Effector memory CD4-positive, alpha-beta T cell (primary cell): ENCODE data around the gene IL21R.

Experiments used
- DNase-seq, 3 donors: peaks; one replicate each; pipeline ENCODE4 v3.0.0-alpha.2; 2020
- H3K27ac ChIP-seq: 2 replicates; pipeline ENCODE4 v1.7.0; 2013; ENCODE audit warnings: mild to moderate bottlenecking, low read length, moderate library complexity; ENCODE audit not compliant: insufficient read depth, poor library complexity, severe bottlenecking
- H3K27me3 ChIP-seq: replicated peaks from 2 replicates; pipeline ENCODE4 v1.7.0; 2013; ENCODE audit warnings: mild to moderate bottlenecking, low read length; ENCODE audit not compliant: insufficient read depth, control insufficient read depth, poor library complexity, severe bottlenecking
- H3K36me3 ChIP-seq: 2 replicates; pipeline ENCODE4 v1.7.0; 2013; ENCODE audit warnings: mild to moderate bottlenecking, low read length, moderate library complexity; ENCODE audit not compliant: control insufficient read depth, insufficient read depth
- H3K4me1 ChIP-seq: 2 replicates; pipeline ENCODE4 v1.7.0; 2013; ENCODE audit warnings: low read length, mild to moderate bottlenecking; ENCODE audit not compliant: control insufficient read depth, insufficient read depth, poor library complexity, severe bottlenecking
- H3K4me3 ChIP-seq: 2 replicates; pipeline ENCODE4 v1.7.0; 2013; ENCODE audit warnings: low read length, low read depth, mild to moderate bottlenecking; ENCODE audit not compliant: insufficient read depth, poor library complexity, severe bottlenecking
- H3K9me3 ChIP-seq: 2 replicates; pipeline ENCODE4 v1.7.0; 2013; ENCODE audit warnings: mild to moderate bottlenecking, low read length, moderate library complexity; ENCODE audit not compliant: control insufficient read depth

IL21R gene

GRCh38 chr16:27364493-27365141 is 37.4 kb upstream of the IL21R start:
- no peaks in the 10 kb centered on the region for H3K9me3 ChIP-seq
- peak overlapping the region; percentile 24 for H3K27ac ChIP-seq
- peaks cover 24% of the 10 kb centered on the region for H3K4me1 ChIP-seq
- no peak for DNase-seq
- no peak overlapping the region for H3K4me3 ChIP-seq
- peaks cover 42% of the 10 kb centered on the region for H3K36me3 ChIP-seq
- no peaks in the 10 kb centered on the region for H3K27me3 ChIP-seq

GRCh38 chr16:27365142-27366089 is 36.6 kb upstream of the IL21R start:
- Histone ChIP-seq H3K36me3 (peaks cover 40% of the 10 kb centered on the region), H3K9me3 (no peaks in the 10 kb centered on the region)

GRCh38 chr16:27366687-27367460 is 35.1 kb upstream of the IL21R start:
- no peak overlapping the region for H3K4me3 ChIP-seq
- peaks cover 24% of the 10 kb centered on the region for H3K4me1 ChIP-seq
- no peaks in the 10 kb centered on the region for H3K27me3 ChIP-seq
- H3K27ac ChIP-seq = peak overlapping the region; percentile 91
- H3K9me3 ChIP-seq = no peaks in the 10 kb centered on the region
- peak in 1 of 3 donors; percentile 10 for DNase-seq
- peaks cover 26% of the 10 kb centered on the region for H3K36me3 ChIP-seq

More at GRCh38 chr16:27365142-27366089, 36.6 kb upstream of the IL21R start:
- peaks cover 24% of the 10 kb centered on the region for H3K4me1 ChIP-seq
- H3K27me3 ChIP-seq = no peaks in the 10 kb centered on the region
- peak overlapping the region; percentile 29 for H3K27ac ChIP-seq
- no peak for DNase-seq
- H3K4me3 ChIP-seq = no peak overlapping the region

- Histone ChIP-seq H3K4me3 (no peak overlapping the region), H3K9me3 (no peaks in the 10 kb centered on the region), H3K4me1 (peaks cover 29% of the 10 kb centered on the region), H3K27ac (peak overlapping the region; percentile 91), H3K27me3 (no peaks in the 10 kb centered on the region), H3K36me3 (peaks cover 17% of the 10 kb centered on the region)
- peak; percentile 80 to 89 (median 82) for DNase-seq
These were observed 34.3 kb upstream of the IL21R start for GRCh38 chr16:27367461-27368357.

- peaks cover 32% of the 10 kb centered on the region for H3K4me1 ChIP-seq
- H3K4me3 ChIP-seq = no peak overlapping the region
- no peaks in the 10 kb centered on the region for H3K9me3 ChIP-seq
- DNase-seq = no peak
- H3K27ac ChIP-seq = peak overlapping the region; percentile 91
- no peaks in the 10 kb centered on the region for H3K27me3 ChIP-seq
- peaks cover 11% of the 10 kb centered on the region for H3K36me3 ChIP-seq
These were observed 33.6 kb upstream of the IL21R start for GRCh38 chr16:27368358-27368722.

- Histone ChIP-seq H3K27ac (peak overlapping the region; percentile 8), H3K9me3 (no peaks in the 10 kb centered on the region), H3K4me1 (peaks cover 40% of the 10 kb centered on the region), H3K4me3 (no peak overlapping the region), H3K27me3 (no peaks in the 10 kb centered on the region), H3K36me3 (no peaks in the 10 kb centered on the region)
- no peak for DNase-seq
These were observed 32.2 kb upstream of the IL21R start for GRCh38 chr16:27369806-27370205.

- no peaks in the 10 kb centered on the region for H3K27me3 ChIP-seq
- peak overlapping the region; percentile 8 for H3K27ac ChIP-seq
- no peak for DNase-seq
- no peaks in the 10 kb centered on the region for H3K36me3 ChIP-seq
- no peak overlapping the region for H3K4me3 ChIP-seq
- H3K4me1 ChIP-seq = peaks cover 40% of the 10 kb centered on the region
- no peaks in the 10 kb centered on the region for H3K9me3 ChIP-seq
These were observed 31.7 kb upstream of the IL21R start for GRCh38 chr16:27370318-27370717.

- Histone ChIP-seq H3K4me1 (peaks cover 31% of the 10 kb centered on the region), H3K27me3 (no peaks in the 10 kb centered on the region), H3K27ac (no peak overlapping the region), H3K4me3 (no peak overlapping the region), H3K36me3 (no peaks in the 10 kb centered on the region), H3K9me3 (no peaks in the 10 kb centered on the region)
- no peak for DNase-seq
These were observed 28.7 kb upstream of the IL21R start for GRCh38 chr16:27373312-27373711.

GRCh38 chr16:27374221-27374803 is 27.7 kb upstream of the IL21R start:
- no peaks in the 10 kb centered on the region for H3K36me3 ChIP-seq
- peaks cover 28% of the 10 kb centered on the region for H3K4me1 ChIP-seq
- DNase-seq = no peak
- H3K27ac ChIP-seq = no peak overlapping the region
- H3K27me3 ChIP-seq = no peaks in the 10 kb centered on the region
- no peak overlapping the region for H3K4me3 ChIP-seq
- H3K9me3 ChIP-seq = no peaks in the 10 kb centered on the region
